Hematopoietic multipotent progenitor cell treated with erythropoietin and hydrocortisone succinate and interleukin-3 and kit ligand, for 4 days (in vitro differentiated cells): ENCODE measurements around the gene SPEM2.
"Not testable (repeated sequence)": the region's sequence is repeated elsewhere in the genome, so short reads cannot be mapped to it uniquely, and the experiment has no call there.

Source experiments
- DNase-seq: peaks from one replicate; pipeline ENCODE4 v3.0.0-alpha.2; 2015

Gene SPEM2

DNA sequence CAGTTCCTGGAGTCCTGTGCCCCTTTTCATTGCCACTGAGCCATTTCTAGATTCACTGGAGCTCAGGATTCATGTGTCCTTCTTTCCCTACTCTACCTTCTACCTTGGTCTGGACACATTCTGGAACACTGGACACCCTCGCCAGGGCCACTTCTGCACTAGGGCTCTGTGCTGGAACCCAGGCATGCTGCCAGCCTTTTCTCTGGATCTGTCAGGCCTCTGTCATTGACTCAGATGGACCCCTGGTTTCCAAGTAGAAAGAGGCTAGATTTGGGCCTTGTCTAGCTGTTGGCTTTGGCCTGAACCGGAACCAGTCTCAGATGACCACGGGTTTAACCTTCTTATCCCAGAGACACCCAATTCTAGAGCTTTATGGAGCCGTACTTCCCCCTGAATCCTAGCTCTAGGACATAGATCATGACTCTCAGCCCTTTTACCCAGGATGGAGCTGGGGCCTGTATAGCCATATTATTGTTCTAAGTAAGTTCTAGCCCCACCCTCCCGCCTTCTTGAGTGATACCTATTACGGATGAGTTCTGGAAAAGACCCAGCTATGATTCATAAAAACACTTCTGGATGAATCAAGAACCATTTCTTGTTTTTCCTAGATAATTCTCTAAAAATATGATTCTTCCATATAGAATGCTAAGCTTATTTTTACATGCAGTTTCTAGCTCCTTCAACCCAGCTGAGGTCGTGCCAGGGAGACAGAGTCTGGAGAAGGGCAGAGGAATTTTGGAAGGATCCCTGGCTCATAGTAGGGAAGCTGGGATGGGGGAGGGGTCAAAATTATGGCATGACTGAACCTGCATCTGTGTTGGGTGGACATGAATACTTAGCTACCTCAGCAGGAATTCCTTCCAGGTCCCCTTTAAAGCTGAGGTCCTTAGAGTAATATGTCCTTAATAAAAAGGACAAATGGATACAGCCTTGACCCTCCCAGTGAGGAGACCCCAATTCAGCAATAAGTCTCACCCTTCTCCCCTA is 18.4 kb downstream of the SPEM2 start:
- DNase-seq = no peak

DNA sequence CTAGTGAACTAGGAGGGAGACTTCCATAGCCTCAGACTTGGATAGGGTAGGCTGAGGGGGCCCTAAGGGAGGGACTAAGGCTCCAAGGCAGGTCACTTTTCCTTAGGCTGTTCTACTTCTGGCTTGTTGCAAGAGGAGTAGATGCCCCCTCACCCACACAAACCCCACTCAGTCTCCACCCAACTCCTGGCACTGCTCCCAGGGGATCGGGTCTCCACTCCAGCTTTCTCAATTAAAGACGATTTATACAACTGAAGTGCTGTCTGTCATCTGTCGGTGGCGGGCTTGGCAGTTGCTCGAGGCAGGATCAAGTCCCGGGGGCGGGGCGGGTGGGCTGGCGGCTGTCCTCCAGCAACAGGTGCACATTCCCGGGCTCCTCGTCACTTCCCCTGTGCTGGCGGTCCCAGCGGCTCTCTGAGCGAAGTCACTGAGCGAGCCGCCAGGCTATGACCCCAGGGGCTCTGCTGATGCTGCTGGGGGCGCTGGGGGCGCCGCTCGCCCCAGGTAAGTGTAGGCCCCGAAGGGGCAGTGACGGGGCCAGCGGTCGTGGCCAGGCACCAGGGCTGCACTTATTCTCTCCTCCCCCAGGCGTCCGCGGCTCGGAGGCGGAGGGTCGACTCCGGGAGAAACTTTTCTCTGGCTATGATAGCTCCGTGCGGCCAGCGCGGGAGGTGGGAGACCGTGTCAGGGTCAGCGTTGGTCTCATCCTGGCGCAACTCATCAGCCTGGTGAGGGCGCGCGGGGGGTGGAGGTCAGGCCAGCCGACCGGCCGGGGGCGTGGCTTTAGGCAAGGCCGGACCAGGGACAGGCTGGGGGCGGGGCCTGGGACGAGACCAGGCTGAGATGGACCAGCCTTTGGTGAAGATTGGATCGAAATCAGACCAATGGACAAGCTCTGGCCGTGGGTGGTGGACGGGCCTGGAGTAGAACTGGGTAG is 19.5 kb downstream of the SPEM2 start, which contains the start of gene CHRNB1:
Gene CHRNB1 (plus strand): TSS at position 380 of the 937 bp plus-strand sequence. CDS start 67 bp downstream, at position 447.
- peak; percentile 60 for DNase-seq

DNA sequence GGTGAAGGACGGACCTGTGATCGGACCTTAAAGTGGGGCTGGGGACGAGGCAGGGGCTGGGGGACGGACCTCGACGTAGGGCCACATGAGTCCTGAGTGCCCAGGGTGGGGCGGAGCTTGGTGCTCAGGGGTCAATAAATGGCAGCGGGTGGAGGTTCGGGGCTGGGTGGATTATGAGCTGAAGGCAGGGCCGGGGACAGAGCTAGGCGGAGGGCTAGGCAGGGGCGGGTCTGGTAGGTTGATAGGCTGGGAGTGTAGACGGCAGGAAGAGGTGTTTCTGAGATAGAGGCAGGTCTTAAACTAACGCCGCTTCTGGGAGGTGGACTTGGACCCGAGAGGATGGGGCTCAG is 20.2 kb downstream of the SPEM2 start:
- peak; percentile 64 for DNase-seq

DNA sequence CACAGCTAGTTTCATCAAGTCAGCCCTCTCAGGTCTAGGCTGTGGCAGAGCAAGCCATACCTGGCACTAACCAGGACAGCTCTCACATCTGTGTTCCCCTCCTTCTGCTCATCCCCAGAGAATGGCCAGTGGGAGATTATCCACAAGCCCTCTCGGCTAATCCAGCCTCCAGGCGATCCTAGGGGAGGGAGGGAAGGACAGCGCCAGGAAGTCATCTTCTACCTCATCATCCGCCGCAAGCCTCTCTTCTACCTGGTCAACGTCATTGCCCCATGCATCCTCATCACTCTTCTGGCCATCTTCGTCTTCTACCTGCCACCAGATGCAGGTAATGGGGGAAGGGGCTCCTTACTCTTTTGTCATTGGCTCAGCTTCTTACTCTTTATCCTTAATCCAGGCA is 23.0 kb downstream of the SPEM2 start:
- no peak for DNase-seq

DNA sequence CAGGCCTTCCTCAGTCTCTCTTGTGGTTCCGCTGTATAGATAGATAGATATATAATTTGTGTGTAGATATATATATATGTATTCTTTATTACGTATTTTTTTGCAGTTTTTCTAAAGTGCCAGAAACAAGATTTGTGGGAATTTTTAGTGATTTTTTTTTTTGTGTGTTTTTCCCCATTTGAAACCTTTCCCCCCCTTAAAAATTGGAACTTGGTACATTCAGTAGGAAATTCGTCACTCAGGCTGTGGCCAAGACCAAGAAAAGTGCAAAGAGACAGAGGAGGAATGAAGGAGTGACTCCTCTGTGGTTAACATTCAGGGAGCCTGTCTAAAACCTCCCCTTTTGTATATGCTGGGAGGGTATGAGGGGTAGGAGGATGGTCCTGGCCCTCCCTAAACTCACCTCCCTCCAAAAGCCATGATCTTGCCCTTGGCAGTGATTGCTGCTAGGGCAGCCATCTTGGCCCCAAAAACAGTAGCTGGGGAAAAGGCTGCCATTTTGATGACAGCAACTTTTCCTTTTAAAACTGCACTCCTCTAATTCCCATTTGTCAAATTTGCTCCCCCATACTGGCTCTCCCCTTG is 34.6 kb downstream of the SPEM2 start:
- DNase-seq = no peak

DNA sequence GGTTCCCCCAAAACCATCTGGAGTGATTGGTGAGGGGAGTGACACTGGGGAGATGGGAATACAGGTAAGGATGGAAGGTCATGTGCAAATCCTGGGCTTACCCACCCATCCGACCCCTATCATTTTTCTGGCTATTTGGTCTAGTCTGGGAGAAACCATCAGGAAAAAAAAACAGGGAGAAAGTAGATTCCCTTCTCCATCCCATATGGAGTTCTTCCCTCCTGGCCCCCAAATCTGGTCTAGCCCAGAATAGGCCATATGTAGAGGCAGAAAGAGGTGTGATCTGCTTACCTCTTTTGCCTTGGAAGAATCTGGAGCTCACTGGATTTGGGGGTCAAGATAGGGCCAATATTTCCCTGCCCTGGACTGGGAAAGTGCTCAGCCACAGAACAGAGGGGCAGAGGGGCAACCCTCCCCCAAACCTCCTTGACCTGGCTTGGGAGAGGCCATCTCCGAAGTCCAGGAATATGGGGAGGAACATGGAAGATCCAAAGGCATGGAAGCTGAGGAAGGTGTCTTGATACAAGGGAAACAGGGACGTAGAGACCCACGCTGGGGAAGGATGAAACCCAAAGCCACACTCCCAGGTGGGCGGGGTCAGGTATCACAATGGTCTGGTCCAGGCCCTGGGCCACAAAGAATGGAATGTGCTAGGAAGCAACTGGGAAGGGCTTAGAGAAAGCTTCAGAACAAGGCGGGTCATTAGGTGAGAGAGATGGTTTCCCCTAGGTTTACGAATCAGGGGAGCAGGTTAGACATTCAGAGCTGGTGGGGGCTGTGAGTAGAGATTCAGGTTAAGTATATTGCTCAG is 35.6 kb downstream of the SPEM2 start:
- no peak for DNase-seq

DNA sequence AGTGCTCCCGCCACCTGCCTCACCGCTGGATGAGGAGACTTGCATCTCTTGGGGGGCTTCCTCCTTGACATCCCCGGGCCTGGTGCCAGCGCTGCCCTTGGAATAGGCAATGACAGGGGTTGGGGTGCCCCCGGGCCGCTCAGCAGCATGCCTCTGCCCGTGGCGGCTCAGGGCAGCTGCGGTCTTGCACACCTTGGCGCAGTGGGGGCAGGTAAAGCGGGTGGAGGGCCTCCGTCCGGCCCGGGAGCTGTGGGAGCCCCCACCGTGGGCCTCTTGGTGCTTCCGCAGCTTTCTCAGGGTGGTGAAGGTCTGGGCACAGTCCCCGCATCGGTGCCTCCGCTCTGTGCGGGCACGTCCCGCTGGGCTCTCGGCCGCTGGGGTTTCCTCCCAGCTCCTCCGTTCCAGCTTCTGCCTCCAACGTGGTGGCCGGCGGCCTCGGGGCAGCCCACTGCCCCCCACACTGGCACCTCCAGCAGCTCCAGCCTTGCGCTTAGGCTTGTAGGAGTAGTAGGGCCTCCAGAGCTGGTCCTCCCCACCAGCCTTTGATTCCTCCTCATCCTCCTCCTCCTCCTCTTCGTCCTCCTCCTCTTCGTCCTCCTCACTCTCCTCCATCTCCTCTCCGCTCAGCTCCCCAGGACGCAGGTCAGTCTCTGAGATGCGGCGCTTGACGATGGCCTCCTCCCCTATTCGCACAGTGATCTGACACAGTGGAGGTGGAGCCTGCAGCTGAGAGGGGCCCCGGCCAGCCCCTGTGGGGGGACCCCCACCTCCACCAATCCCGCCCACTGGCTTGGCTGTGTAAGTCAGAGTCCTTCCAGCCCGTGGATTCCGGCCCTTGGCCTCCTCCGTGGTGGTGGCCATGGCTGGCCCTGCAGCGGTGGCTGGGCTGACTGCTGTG is 37.3 kb downstream of the SPEM2 start:
- no peak for DNase-seq

DNA sequence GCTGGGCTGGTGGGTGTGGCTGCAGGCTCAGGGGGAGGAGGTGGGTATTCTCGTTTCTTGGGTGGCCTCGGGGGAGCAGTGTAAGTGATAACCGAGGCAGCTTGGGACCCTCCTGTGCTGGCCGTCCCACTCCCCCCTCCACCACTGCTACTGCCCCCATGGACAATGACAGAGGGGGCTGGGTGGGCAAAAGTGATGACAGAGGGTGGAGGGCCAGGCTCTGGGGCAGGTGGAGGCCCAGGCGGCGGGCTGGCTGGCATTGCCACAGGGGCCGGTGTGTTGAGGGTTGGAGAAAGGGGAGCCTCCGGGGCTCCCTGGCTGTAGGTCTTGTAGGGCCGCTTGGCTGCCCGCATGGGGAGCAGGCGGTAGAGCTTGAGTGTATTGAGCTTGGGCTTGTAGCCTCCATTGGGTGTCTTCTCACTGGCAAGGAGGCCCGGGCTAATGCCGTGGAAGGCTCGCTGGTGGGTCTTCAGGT is 38.0 kb downstream of the SPEM2 start:
- DNase-seq = no peak

DNA sequence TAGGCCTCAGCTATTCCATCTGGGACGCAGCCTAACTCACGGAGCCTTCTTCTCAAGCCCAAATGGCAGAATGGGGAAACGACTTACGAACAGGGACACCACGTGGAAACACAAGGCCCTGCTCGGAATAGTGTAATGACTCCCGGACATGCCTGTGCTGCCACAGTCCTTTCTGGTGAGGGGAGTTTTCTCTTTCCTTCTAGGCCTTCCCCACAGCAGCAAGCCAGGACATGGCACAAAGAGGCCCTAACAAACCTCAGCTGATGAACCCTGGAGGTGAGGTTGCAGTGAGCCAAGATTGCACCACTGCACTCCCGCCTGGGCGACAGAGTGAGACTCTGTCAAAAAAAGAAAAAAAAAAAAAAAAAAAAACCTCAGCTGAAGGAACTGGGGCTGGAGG is 38.7 kb downstream of the SPEM2 start:
- no peak for DNase-seq

DNA sequence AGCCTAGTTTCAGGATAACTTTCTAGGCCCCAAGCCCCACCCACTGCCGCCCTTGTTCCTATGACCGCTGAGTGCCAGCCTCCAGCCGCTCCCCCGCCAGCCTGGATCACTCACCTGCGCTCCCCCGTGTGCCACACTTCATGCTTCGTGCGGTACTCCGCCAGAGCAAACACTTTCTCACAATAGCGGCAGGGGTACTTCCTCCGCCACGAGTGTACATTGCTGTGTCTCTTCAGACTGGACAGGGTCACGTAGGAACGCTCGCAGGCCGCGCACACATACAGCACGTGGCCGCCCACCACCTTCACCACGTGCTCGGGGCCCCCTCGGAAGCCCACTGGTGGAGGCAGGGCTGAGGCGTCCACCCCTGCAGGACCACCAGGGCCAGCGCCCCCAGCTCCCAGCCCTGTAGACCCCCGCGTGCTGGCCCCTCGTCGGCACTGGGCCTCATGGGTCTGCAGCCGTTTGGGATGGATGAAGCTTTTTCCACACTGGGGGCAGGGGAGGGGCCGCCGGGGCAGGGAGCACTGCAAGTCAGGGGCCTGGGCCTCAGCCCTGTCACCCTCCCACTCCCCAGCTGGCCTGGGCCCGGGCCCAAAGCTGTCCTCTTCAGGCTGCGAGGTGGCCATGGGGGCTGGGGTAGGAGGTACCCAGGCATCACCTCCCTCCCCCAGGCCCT is 40.3 kb downstream of the SPEM2 start:
- no peak for DNase-seq

DNA sequence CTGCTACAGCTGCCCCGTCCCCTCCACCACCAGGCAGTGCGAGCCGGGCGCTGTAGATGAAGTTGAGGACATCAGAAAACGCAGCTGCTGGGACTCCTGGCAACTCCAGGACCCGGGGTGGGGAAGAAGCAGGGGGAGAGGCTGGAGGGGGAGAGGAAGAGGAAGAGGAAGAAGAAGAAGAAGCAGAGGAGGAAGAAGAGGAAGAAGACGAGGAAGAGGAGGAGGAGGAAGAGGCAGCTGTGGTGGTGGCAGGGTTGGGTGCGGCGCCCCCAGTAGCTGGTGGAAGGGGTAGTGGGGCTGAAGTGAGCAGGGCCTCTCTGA is 40.9 kb downstream of the SPEM2 start:
- DNase-seq = no peak

DNA sequence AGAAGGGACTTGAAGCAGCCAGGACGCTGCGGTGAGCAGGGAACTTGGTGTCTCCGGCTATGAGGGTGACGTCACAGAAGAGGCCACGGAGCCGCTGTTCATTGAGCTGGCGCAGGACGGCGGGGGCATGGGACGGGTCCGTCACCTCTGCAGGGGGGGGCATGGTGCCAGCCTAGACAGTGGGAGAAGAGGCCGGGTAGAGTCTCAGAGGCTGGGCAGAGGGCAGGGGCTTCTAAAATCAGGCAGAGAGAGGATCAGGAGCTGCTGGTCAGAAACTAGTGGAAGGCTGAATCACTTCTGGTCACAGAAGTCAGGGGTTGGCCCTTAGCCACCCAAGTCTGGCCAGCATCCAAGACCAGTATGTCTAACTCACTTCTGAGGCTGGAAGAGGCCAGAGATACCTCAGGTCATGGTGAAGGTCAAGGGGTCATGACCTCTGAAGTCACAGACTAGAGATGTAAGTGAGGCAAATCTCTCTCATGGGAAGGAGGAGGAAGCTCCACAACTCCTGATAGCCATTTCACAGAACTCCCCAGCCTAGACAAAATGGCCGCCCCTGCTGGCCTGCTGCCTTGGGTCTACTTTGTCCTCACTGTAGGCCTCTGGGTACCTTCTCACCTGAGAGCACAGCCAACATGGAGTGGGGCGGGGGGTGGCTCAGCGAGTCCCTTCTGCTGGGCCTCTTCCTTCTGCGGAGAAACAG is 41.4 kb downstream of the SPEM2 start:
- DNase-seq = peak; percentile 57

DNA sequence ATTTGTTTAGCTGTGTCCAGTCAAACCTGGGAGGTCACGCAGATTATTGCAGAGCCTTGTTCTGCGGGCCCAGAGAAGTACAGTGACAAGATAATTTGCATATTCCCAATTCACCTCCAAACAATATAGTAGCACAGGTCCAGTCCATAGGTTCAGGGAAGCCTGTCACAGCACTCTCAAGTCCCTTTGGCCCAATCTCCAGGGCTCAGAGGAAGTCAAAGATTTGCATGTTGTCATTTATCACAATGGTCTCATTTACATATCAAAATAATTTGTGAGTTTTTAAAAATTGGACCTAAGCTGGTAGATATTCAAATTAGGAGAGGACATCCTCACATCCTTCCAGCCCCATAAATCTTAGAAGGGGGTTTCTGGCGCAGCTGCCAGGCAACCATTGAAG is 42.1 kb downstream of the SPEM2 start:
- DNase-seq = no peak

DNA sequence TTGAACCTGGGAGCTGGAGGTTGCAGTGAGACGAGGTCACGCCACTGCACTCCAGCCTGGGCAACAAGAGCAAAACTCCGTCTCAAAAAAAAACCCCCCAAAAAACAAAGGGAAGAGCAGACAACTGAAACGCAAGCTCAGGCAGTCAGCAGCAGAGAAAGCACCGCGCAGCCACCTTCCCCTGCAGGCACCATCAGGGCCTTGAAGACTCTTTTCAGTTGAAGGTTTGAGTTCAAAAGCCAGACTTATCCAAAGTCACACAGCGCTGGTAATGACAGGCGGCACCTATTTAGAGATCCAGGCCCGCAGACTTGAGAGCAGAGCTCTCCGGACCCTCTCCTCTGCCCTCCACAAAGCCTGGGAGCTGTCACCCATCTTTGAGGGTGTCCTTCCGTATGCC is 42.9 kb downstream of the SPEM2 start:
- DNase-seq = no peak

DNA sequence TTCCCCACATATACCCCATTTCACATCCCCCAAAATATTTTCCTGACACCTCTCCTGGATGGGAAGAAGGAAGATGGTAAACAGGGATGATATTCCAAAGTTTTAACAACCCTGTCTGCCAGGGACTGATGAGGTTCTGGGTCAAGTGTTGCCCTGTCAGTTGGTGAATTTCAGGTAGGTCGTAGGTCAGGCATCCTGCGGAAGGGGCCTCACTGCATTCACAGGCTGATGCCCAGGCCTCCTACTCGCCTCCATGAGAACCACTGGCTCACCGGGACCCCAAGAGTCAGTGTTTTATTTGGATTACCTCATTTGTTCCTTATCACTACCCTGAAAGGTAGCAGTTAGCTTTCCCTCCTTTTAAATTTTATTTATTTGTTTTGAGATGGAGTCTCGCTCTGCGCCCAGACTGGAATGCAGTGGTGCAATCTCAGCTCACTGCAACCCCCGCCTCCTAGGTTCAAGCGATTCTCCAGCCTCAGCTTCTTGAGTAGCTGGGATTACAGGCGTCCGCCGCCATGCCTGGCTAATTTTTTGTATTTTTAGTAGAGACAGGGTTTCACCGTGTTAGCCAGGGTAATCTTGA is 43.5 kb downstream of the SPEM2 start:
- DNase-seq = no peak

DNA sequence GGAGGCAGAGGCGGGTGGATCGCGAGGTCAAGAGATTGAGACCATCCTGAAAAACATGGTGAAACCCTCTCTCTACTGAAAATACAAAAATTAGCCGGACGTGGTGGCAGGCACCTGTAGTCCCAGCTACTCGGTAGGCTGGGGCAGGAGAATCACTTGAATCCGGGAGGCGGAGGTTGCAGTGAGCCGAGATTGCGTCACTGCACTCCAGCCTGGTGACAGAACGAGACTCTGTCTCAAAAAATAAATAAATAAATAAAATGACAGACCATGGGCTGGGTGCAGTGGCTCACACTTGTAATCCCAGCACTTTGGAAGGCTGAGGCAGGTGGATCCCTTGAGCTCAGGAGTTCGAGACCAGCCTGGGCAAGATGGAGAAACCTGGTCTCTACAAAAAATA is 44.4 kb downstream of the SPEM2 start:
- DNase-seq = not testable (repeated sequence)

DNA sequence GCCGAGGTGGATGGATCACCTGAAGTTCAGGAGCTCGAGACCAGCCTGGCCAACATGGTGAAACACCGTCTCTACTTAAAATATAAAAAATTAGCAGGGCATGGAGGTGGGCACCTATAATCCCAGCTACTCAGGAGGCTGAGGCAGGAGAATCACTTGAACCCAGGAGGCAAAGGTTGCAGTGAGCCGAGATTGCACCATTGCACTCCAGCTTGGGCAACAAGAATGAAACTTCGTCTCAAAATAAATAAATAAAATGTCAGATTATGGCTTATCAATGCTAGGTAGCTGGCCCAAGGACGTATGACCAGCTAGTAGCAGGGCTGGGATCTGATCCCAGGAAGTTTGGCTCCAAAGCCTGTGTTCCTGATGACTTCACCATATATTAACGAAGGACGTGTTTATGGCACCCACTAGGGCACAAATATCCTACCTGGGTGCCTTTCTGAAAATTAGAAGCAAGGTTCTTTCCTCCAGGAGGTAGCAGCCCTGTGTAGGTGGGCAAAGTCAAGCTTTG is 45.1 kb downstream of the SPEM2 start:
- DNase-seq = not testable (repeated sequence)

DNA sequence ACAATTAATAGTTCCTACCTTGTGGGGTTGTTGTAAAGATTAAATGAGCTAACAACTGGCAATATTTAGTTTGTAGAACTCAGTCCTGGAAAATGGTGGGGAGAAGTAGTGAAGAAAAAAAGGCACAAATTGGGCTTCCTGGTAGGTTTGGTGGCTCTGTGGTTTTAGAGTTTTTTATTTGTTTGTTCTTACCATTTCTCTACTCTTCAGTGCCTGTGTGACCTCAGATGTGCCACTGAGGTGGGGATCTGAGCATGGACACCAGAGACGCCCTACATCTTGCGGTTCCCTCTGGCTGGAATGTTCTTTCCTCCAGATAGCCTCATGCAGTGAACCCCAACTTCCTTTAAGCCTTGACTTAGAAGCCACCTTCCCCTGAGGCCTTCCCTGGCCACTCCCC is 46.3 kb downstream of the SPEM2 start:
- no peak for DNase-seq

DNA sequence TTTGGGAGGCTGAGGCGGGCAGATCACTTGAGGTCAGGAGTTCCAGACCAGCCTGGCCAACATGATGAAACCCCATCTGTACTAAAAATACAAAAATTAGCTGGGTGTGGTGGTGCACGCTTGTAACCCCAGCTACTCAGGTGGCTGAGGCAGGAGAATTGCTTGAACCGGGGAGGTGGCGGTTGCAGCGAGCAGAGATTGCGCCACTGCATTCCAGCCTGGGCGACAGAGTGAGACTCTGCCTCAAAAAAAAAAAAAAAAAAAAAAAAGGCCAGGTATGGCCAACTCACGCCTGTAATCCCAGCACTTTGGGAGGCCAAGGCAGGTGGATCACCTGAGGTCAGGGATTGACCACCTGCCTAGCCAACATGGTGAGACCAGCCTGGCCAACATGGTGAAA is 49.4 kb downstream of the SPEM2 start:
- DNase-seq = not testable (repeated sequence)
